Mammary epithelial cell (primary cell): Measurements from ENCODE around the gene CRYBG2.

Experiments
- EZH2 ChIP-seq: IDR thresholded peaks from 2 replicates; pipeline ENCODE4 v1.6.1; 2012; ENCODE audit warnings: low read length, inconsistent platforms, borderline replicate concordance
- TF ChIP-seq, protein P1 (sequence below), 2 donors: IDR thresholded peaks in 1 of 2; conservative IDR thresholded peaks in 1 of 2; 2 replicates each; pipeline ENCODE4 v1.5.1; 2011 to 2012; ENCODE audit warnings: inconsistent platforms in 2 of 2, low read length in 2 of 2, mild to moderate bottlenecking in 2 of 2, control low read depth in 1 of 2, low read depth in 1 of 2; ENCODE audit not compliant: insufficient read depth in 1 of 2; ENCODE audit errors: extremely low read depth in 1 of 2

DNA sequence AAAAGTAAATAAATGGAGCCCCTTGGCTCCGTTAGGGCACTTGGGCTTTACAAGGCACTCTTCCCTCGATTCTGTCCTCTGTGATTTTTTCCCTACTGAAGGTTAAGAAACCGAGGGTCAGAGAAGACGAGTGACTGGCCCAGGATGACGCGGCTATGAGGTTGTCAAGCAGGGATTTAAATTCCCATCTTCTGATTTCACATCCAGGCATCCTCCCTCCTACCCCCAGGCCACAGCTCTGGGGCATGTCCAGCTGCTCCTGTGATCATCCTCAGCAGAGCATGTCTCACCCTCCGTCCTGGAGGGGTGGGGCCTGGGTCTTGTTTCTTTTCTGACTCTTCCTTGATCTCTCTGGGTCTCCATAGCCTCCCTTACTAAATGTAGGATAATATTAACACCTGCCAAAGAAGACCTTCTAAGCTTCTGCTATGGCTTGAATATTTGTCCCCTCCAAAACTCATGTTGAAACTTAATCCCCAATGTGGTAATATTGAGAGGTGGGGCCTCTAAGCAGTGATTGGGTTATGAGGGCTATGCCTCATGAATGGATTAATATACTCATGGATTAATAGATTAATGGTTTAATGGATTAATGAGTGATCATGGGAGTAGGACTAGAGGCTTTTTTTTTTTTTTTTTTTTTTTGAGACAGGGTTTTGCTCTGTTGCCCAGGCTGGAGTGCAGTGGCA lies 4.6 kb downstream of the CRYBG2 start:
- TF ChIP-seq, protein P1, sequence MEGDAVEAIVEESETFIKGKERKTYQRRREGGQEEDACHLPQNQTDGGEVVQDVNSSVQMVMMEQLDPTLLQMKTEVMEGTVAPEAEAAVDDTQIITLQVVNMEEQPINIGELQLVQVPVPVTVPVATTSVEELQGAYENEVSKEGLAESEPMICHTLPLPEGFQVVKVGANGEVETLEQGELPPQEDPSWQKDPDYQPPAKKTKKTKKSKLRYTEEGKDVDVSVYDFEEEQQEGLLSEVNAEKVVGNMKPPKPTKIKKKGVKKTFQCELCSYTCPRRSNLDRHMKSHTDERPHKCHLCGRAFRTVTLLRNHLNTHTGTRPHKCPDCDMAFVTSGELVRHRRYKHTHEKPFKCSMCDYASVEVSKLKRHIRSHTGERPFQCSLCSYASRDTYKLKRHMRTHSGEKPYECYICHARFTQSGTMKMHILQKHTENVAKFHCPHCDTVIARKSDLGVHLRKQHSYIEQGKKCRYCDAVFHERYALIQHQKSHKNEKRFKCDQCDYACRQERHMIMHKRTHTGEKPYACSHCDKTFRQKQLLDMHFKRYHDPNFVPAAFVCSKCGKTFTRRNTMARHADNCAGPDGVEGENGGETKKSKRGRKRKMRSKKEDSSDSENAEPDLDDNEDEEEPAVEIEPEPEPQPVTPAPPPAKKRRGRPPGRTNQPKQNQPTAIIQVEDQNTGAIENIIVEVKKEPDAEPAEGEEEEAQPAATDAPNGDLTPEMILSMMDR (conservative IDR thresholded peaks at IDR 0.05 in 1 of 2, IDR thresholded peaks at IDR 0.05 in 1 of 2; ENCODE audit: extremely low read depth in 1 of 2, insufficient read depth in 1 of 2, low read depth in 1 of 2, low read length in 2 of 2) = no peak
- no peak for TF ChIP-seq EZH2
